SH-SY5Y (cell line): ENCODE data around the gene TRPV3.

Experiments used
- GATA2 ChIP-seq: IDR thresholded peaks from 2 replicates; pipeline ENCODE4 v1.6.1; 2011; ENCODE audit warnings: mild to moderate bottlenecking, low read depth, low read length
- GATA3 ChIP-seq: IDR thresholded peaks from 2 replicates; pipeline ENCODE4 v1.6.1; 2011; ENCODE audit warnings: low read depth, mild to moderate bottlenecking, low read length, moderate library complexity

The TRPV3 gene

DNA sequence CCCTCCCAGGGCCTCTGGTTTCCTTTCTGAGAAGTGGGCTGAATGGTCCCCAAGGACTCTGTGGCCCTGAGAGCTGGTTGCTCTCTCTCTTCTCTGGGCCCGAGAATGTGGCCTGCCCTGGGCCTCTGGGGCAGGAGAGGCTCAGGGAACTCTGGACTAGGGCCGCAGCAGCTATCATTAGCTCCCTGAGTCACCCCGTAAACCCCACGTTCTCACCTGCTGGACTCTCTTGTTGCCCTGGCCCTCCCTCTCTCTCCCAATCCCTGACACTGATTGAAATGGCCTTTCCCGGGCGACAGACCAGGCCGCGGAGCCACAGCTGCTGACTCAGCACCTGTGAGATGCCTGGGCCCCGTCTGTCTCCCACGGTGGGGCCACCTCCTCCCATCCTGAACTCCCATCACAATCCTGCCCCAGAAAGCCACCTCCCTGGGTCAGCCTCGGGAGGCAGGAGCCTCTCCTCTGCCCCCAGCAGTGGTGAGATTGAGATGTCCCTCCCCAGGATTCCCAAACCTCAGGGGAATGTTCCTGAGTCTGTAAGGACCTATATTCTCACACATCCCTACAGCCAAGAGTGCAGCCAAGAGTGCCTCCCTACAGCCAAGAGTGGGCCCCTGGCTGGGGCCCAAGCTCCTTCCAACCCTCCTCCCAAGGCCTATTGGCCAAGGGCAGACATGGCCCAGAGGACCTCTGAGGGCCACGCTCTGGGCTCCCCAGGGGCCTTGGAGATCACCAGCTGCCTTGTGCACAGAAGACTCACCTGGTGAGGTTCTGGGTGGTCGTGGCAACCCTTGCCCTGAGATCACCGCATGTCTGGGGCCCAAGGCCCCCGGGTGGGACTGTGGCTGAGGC lies 470 bp downstream of the TRPV3 start:
- no peak for TF ChIP-seq GATA2
- no peak for TF ChIP-seq GATA3

DNA sequence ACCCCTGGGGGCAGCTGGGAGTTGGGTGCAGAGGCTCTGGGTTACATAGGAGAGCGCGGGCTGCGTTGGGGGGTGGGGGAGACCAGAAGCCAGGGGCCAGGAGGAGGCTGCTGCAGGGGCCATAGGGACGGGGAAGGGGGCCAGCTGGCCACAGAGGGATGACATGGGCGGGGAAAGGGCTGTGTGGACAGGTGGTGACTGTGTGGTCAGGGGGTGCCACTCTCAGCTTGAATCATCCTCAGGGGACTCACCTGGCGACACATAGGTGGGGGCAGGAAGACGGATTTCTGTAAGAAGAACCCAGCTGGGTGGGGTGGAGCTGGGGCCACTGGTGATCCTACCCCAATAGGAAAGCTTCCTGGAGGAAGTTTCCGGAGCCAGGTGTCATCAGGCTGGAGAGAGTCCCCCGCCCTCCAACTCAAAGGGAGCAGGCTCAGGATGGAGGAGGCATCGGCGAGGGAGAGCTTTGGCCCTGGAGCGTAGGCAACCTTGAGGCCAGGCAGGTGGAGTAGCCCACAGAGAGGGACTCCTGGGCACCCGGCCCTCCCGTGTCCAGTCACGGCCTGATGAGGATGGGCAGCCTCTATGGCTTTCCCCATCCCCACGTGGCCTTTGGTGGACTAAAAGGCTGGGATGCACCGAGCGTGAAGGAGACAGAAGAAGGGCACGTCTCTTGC lies 1.2 kb downstream of the TRPV3 start:
- TF ChIP-seq GATA3, result no peak

DNA sequence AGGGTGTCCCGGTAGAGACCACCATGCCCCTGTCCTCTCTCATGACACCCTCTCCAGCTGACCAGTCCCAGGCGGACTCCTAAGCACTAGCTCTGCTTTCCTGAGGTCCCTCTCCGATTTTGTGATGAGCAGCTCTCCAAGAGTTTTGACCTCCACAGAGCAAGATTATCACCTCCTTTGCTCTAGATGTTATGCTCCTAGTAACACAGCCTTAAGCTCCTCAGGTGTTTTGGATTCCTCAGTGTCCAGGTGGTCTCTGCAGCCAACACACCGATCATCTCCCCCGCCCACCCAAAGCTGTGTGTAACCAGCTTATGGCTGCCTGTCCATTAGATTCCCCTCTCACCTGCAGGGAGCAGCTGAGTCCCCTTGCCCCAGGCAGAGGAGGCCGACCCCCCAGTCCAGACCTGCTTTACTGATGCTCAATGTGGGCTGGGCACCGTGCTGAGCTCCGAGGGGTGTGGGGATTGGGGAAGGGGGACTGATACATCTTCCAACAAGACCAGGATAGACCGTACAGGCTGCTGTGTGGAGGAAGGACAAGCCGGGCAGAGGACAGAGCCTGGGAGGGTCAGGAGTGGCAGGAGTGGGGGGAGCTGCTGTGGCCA lies 2.3 kb downstream of the TRPV3 start:
- TF ChIP-seq GATA2 (no peak), GATA3 (no peak)

DNA sequence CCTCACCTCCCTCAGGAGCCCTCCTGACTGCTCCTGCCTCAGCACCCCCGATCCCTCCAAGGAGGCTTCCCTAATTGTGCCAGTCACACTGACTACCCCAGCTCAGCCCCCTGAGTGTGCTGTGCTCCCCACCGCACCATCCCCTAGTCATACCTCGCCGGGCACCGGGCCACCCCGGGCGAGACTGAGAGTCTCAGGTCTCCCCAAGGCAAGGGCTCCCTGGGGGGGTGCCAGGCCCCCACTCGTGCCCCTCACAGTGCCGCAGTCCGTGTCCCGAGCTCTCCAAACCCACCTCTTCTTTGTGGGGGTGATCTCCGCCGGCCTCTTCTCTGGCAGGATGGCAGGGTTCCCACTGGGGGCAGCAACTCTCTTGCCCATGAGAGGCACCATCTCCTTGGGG lies 3.2 kb downstream of the TRPV3 start:
- TF ChIP-seq GATA2 (no peak), GATA3 (no peak)

DNA sequence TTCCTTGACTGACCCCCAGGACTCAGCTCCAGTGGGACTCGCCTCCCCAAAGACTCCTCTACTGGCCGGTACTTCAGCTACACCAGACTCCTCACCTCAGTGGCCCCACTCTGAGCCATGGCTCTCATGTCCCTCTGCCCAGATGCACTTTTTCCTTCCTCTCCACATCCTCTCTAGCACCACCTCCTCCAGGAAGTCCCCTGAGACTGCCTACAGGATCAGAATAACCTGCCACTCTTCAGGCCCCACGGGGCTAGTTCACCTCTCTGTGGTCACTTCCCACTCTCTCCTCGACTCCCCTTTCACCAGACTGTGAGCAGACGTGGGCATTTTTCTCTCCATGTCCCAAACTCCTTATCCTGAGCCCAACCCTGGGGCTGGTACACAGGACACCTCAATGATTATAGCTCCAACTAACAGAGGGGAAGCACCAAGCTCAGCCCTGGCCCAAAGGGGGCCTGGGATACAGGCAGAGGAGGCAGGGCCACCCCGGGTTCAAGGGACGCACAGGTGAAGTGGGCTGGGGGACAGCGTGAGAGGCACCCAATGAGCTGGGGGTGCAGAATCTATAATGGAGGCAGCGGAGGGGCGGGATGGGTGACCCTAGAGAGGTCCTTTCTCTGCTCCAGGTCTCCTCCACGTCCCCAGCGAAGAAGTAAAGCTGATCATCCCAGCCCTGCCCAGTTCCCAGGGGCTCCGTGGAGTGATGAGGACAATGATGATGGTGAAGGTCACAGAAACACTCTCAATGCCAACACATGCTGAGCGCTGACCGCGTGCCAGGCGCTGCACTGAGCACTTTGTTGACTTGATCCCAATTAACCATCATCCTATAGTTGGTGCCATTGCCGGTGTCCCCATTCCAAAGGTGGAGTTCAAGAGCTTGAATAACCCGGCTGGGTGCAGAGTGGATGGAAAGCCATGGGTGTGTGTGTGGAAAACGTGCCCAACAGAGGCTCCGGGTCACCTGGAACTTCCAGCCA lies 3.9 kb downstream of the TRPV3 start:
- TF ChIP-seq GATA2, result no peak
- TF ChIP-seq GATA3, result no peak

DNA sequence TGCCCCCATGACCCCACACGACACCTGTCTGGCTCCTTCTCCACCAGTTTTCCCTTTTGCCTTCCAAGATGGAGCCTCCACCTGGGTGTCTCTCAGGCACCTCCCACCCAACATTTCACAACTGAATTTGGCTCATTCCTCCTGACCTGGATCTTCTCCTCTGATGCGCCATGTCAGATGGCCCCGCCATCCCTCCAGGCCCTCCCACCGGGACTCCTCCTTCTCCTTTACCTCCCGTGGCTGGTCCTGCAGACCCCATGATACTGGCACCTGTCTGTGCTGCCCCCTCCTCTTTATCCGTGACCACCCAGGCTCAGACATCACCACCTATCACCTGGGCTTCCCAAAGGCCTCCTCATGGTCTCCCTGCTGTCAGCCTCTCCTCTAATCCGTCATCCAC lies 4.7 kb downstream of the TRPV3 start:
- no peak for TF ChIP-seq GATA3
- TF ChIP-seq GATA2, result no peak

DNA sequence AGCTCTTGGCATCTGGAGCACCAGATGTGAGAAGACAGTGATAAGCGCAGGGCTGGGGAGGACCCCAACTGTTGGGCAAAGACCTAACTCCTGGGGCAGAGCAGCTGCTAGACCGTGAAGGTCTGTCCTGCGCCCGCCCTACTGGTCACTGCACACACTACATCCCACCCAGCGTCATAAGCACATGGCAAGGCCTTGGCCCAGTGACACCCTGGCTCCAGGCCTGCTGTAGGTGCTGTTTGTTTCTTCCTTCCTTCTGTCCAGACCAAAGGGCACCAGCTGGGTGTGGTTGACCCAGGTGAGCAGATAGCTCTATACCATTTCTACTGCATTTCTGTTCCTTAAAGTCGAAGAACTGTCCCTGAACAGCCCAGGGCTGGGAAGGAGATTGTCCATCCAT lies 6.4 kb downstream of the TRPV3 start:
- TF ChIP-seq GATA2 (no peak), GATA3 (no peak)

DNA sequence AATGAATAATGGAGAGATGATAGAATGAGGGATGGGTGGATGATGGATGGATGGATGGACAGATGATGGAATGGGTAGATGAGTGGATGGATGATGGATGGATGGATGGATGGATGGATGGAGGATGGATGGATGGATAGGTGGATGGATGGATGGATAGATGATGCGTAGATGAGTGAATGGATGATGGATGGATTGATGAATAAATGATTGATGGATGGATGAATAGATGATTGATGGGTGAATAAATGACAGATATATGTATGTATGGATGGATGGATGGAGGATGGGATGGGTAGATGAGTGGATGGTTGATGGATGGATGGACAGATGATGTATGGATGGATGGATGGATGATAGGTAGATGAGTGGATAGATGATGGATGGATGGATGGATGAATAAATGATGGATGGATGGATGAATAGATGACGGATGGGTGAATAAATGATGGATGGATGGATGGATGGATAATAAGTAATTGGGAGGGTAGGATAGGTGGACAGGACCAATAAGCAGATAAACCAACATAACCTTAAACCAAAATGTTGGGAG lies 7.9 kb downstream of the TRPV3 start:
- TF ChIP-seq GATA3, result no peak
- TF ChIP-seq GATA2, result no peak

DNA sequence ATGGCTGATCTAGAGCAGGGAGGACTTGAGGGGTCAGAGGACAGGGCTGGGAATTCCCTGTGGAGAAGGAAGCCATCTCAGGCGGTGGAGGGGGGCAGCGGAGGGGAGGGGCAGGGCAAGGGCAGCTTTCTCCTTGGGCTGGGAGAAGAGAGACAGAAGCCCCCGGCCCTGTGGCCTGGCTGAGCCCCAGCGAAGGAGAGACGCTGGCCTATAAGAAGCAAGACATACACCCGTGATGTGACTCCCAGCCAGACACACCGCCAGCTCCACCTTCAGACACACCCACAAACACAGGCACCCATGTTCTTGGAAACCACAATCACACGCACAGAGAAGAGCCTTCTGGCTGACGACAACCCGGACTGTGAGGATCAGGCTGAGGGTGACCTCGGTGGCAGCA lies 10.0 kb downstream of the TRPV3 start:
- TF ChIP-seq GATA3 (no peak), GATA2 (no peak)

DNA sequence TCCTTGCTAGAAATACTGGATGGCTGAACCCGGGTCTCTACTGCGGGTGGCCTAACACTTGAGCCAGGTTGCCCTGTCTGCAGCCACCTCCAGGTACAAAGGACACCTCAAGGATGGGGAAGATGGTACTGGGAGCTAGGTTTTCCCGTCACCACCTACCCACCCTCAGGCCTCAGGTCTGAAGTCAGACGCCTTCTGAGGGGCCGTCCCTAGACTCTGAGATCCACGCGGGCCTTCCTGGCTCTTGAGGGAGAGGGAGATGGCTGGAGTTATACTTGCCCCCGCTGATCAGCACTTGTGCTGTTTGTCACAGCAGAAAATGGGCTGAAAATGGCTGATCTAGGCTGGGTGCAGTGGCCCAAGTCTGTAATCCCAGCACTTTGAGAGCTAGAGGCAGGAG lies 10.6 kb downstream of the TRPV3 start:
- TF ChIP-seq GATA2 (no peak), GATA3 (no peak)

DNA sequence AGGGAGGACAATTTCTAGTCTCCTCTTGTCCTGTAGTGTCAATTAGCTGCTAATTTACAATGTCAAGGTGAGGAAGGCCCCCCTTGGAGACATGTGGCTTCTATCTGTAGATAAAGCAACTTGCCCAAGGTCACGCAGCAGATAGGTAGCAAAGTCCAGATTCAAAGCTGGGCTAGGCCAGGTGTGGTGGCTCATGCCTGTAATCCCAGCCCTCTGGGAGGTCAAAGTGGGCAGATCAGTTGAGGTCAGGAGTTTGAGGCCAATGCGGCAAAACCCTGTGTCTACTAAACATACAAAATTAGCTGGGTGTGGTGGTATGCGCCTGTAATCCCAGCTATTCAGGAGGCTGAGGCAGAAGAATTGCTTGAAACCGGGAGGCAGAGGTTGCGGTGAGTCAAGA lies 11.1 kb downstream of the TRPV3 start:
- no peak for TF ChIP-seq GATA3
- no peak for TF ChIP-seq GATA2

DNA sequence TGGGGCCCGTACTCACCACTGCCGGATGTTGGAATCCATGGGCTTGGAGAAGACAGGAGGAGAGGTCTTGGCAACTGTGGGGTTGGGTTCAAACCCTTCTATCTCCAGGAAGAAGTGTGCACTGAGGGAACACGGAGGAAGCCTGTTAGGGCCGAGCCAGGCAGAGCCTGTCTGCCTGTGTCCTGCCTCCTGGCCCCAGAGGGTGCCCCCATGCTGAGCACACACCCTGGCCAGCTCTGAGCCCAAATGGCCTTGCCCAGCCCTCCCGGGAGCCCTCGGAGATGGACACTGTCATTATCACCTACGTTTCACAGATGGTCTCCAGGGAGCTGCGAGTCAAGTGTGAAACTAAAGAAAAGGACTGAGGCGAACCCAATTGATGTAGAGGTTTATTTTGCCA lies 12.5 kb downstream of the TRPV3 start:
- TF ChIP-seq GATA3 (no peak), GATA2 (no peak)

DNA sequence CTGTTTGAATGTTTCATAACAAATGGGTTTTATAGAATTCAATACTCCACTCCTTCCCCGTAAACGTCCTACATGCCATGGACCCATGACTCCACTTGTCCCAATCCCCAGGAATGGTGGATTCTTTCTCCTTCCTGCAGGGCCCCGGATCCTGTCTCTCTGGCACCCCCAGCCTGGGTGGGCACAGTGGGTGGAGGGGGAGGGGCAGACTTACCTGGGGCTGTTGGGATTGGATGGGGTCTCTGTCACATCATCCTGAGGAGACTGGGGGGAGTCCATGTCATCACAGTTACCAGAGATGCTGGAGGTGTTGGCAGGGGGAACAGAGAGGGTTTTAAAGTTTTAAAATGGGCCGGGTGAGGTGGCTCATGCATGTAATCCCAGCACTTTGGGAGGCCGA lies 13.2 kb downstream of the TRPV3 start:
- TF ChIP-seq GATA3 (no peak), GATA2 (no peak)
